NCI-H146 treated with DMSO at 0.1 percent for 48 hours (cell line): ENCODE measurements around the gene RAB11FIP4.

Experiments
- DNase-seq: peaks from one replicate; lab custom pipeline; 2025; ENCODE audit not compliant: unreplicated experiment; lab: John Stamatoyannopoulos, UW

RAB11FIP4 gene

GRCh38 chr17:31386542-31387075 is 4.9 kb upstream of the RAB11FIP4 start:
- DNase-seq, result no peak

- DNase-seq, result no peak
These were observed 4.0 kb upstream of the RAB11FIP4 start for GRCh38 chr17:31387438-31387837.

- DNase-seq, result no peak
These were observed 3.1 kb upstream of the RAB11FIP4 start for GRCh38 chr17:31388351-31388750.

GRCh38 chr17:31388770-31389656 is 2.5 kb upstream of the RAB11FIP4 start:
- DNase-seq, result no peak

- DNase-seq, result no peak
These were observed 1.7 kb upstream of the RAB11FIP4 start for GRCh38 chr17:31389657-31390381.

- DNase-seq, result no peak
These were observed 1.1 kb upstream of the RAB11FIP4 start for GRCh38 chr17:31390426-31390747.

- no peak for DNase-seq
These were observed 553 bp upstream of the RAB11FIP4 start for GRCh38 chr17:31390748-31391495.

GRCh38 chr17:31392002-31392855 is 754 bp downstream of the RAB11FIP4 start:
- no peak for DNase-seq

GRCh38 chr17:31392856-31393748 is 1.6 kb downstream of the RAB11FIP4 start:
- DNase-seq, result no peak

GRCh38 chr17:31393749-31394146 is 2.3 kb downstream of the RAB11FIP4 start:
- DNase-seq, result no peak

- no peak for DNase-seq
These were observed 3.1 kb downstream of the RAB11FIP4 start for GRCh38 chr17:31394544-31394943.

GRCh38 chr17:31397256-31397939 is 5.9 kb downstream of the RAB11FIP4 start:
- no peak for DNase-seq

GRCh38 chr17:31398381-31399311 is 7.2 kb downstream of the RAB11FIP4 start:
- DNase-seq, result no peak

GRCh38 chr17:31400481-31400950 is 9.0 kb downstream of the RAB11FIP4 start:
- DNase-seq, result no peak

GRCh38 chr17:31401456-31402254 is 10.2 kb downstream of the RAB11FIP4 start:
- DNase-seq, result no peak

- DNase-seq, result no peak
These were observed 12.8 kb downstream of the RAB11FIP4 start for GRCh38 chr17:31404028-31404949.
